Progenitor cell of endocrine pancreas (in vitro differentiated cells): ENCODE measurements around the gene TLNRD1. TPM values are rescaled to one million over a fixed set of nuclear protein-coding genes. Genes with fewer than 3 reads are reported as not detected.
"Not testable (repeated sequence)": the region's sequence is repeated elsewhere in the genome, so short reads cannot be mapped to it uniquely, and the experiment has no call there.

ENCODE experiments used
- DNase-seq: peaks from one replicate; pipeline ENCODE4 v3.0.0; 2021; ENCODE audit warnings: low spot score; ENCODE audit not compliant: unreplicated experiment
- H3K27ac Mint-ChIP-seq: 2 replicates; pipeline ENCODE4 v1.8.0; 2021; ENCODE audit warnings: mild to moderate bottlenecking, moderate library complexity, mixed read lengths
- H3K27me3 Mint-ChIP-seq: 2 replicates; pipeline ENCODE4 v1.8.0; 2021; ENCODE audit warnings: mixed read lengths
- H3K36me3 Mint-ChIP-seq: 2 replicates; pipeline ENCODE4 v1.8.0; 2022; ENCODE audit warnings: mixed read lengths; ENCODE audit not compliant: insufficient read depth
- H3K4me1 Mint-ChIP-seq: 2 replicates; pipeline ENCODE4 v1.8.0; 2021; ENCODE audit warnings: low read depth, mixed read lengths
- H3K4me3 Mint-ChIP-seq: 2 replicates; pipeline ENCODE4 v1.8.0; 2021; ENCODE audit warnings: low read depth, mild to moderate bottlenecking, moderate library complexity, mixed read lengths
- H3K9me3 Mint-ChIP-seq: 2 replicates; pipeline ENCODE4 v1.8.0; 2021; ENCODE audit warnings: low read depth, mixed read lengths
- CTCF ChIP-seq: fragments of 200-600 bp; sonication (generic); IDR thresholded peaks from one replicate; pipeline ENCODE4 v1.5.0; 2021; ENCODE audit warnings: antibody characterized with exemption, mild to moderate bottlenecking; ENCODE audit not compliant: unreplicated experiment
- total RNA-seq: library from RNA; stranded (reverse); gene quantifications from 2 replicates; pipeline ENCODE4 v1.2.1, GENCODE V29; 2021

Gene TLNRD1
- total RNA-seq, 1 donor from 2014 or later: 14.9 TPM

GRCh38 chr15:80957556-80957955, 43.2 kb upstream of the TLNRD1 start:
- Mint-ChIP-seq H3K27ac (no peak overlapping the region), H3K36me3 (peaks cover 16% of the 10 kb centered on the region), H3K27me3 (no peaks in the 10 kb centered on the region), H3K4me1 (peaks cover 6% of the 10 kb centered on the region), H3K9me3 (no peaks in the 10 kb centered on the region), H3K4me3 (no peak overlapping the region)
- DNase-seq: no peak
- TF ChIP-seq CTCF: no peak

GRCh38 chr15:80957976-80958375, 42.7 kb upstream of the TLNRD1 start:
- Mint-ChIP-seq H3K27ac (no peak overlapping the region), H3K27me3 (no peaks in the 10 kb centered on the region)
- no peak for DNase-seq

DNA sequence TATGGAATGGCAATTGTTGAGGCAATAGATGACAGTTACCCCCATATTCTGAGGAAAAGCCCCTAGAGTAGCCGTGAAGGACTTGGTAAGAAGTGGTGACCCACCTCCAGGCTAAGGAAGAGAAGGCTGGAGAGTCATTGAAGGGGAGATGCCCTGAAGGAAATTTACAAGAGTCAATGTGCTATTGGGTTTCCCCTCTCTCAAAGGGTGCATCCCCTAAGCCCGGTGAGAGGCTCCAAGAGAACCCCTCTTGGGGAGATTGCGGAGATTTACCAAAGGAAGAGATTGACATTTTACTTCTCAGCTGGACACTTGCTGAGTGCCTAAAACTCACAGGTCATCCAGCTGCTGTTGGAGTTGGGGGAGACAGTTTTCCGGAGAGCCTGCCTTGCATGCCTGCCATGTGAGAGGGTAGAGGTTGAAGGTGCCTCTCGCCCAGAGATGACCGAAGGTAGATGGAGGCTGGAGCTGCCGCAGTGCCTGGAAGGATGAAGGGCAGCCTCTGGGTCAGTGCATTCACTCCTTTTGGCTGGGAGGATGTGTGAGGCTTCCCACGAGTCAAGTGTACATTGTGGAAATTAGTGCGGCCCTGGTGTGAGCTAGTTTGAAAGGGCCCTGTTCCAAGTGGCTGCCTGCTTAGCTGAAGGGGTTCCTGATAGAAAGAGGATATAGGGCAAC, 41.8 kb upstream of the TLNRD1 start:
- H3K4me1 Mint-ChIP-seq: peaks cover 6% of the 10 kb centered on the region
- DNase-seq: no peak
- peaks cover 16% of the 10 kb centered on the region for H3K36me3 Mint-ChIP-seq
- no peak overlapping the region for H3K4me3 Mint-ChIP-seq
- no peaks in the 10 kb centered on the region for H3K27me3 Mint-ChIP-seq
- H3K27ac Mint-ChIP-seq: no peak overlapping the region
- no peak for TF ChIP-seq CTCF
- no peaks in the 10 kb centered on the region for H3K9me3 Mint-ChIP-seq

More at GRCh38 chr15:80957976-80958375, 42.7 kb upstream of the TLNRD1 start:
- no peak for TF ChIP-seq CTCF
- Mint-ChIP-seq H3K9me3 (no peaks in the 10 kb centered on the region), H3K36me3 (peaks cover 15% of the 10 kb centered on the region), H3K4me3 (no peak overlapping the region), H3K4me1 (peaks cover 6% of the 10 kb centered on the region)

DNA sequence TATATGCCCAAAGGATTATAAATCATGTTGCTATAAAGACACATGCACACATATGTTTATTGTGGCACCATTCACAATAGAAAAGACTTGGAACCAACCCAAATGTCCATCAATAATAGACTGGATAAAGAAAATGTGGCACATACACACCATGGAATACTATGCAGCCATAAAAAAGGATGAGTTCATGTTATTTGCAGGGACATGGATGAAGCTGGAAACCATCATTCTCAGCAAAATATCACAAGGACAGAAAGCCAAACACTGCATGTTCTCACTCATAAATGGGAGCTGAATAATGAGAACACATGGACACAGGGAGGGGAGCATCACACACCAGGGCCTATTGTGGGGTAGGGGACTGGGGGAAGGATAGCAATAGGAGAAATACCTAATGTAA, 35.3 kb upstream of the TLNRD1 start:
- peaks cover 26% of the 10 kb centered on the region for H3K36me3 Mint-ChIP-seq
- H3K4me1 Mint-ChIP-seq: not testable (repeated sequence)

DNA sequence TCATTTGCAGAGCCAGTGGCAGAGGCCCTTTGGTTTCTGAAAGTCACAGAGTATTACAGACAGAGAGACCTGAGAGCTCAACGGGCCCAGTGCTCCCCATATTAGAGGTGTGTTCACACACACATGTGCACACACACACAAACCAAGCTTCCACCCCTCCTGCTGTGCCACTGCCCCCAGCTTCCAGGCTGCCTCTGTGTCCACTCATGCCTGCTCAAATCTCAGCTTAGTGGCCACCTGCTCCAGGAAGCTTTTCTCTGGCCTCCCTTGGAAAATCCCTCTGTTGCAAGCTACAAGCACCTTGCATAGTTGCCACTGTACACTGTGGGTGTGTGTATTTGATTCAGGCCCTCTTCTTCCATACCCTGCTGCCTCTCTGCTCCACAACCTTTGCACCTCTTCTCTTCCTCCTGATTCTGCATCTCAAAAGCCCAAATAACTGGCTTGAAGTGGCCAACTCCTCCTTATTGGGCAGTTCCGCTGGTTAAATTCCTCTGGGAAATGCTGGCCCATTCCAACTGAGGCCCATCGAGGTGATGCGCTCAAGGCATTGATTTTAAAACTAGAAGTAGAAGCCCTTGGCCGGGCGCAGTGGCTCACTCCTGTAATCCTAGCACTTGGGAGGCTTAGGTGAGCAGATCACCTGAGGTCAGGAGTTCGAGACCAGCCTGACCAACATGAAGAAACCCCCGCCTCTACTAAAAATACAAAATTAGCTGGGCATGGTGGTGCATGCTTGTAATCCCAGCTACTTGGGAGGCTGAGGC, 34.1 kb upstream of the TLNRD1 start:
- no peak for TF ChIP-seq CTCF
- Mint-ChIP-seq H3K4me1 (no peaks in the 10 kb centered on the region), H3K36me3 (peaks cover 26% of the 10 kb centered on the region), H3K9me3 (peaks cover 11% of the 10 kb centered on the region), H3K27me3 (no peaks in the 10 kb centered on the region), H3K27ac (no peak overlapping the region), H3K4me3 (no peak overlapping the region)
- DNase-seq: no peak

More for the DNA sequence above, 35.3 kb upstream of the TLNRD1 start:
- not testable (repeated sequence) for DNase-seq, H3K27me3 Mint-ChIP-seq, H3K4me3 Mint-ChIP-seq, H3K27ac Mint-ChIP-seq
- peaks cover 11% of the 10 kb centered on the region for H3K9me3 Mint-ChIP-seq
